Loucy (cell line): ENCODE data around the gene SEZ6.

ENCODE experiments used
- H2AFZ ChIP-seq: fragments of 200-600 bp; sonication (generic); 2 replicates; pipeline ENCODE4 v1.6.0; 2016; ENCODE audit warnings: antibody characterized with exemption, mild to moderate bottlenecking, low read length, moderate library complexity
- H3F3A ChIP-seq: fragments of 200-600 bp; 2 replicates; pipeline ENCODE4 v1.6.0; 2016; ENCODE audit warnings: antibody characterized with exemption, low read depth, mild to moderate bottlenecking
- H3K27me3 ChIP-seq: fragments of 200-600 bp; sonication (generic); 2 replicates; pipeline ENCODE4 v1.6.1; 2014; ENCODE audit warnings: low read length, mild to moderate bottlenecking; ENCODE audit not compliant: insufficient read depth, poor library complexity, severe bottlenecking
- H3K36me3 ChIP-seq: fragments of 200-600 bp; sonication (generic); 2 replicates; pipeline ENCODE4 v1.6.1; 2016; ENCODE audit warnings: low read length; ENCODE audit not compliant: insufficient read depth
- H3K4me1 ChIP-seq: fragments of 200-600 bp; sonication (generic); 2 replicates; pipeline ENCODE4 v1.5.1; 2014; ENCODE audit warnings: low read length, mild to moderate bottlenecking; ENCODE audit not compliant: insufficient read depth, poor library complexity, severe bottlenecking
- H3K4me2 ChIP-seq: fragments of 200-600 bp; sonication (generic); 2 replicates; pipeline ENCODE4 v1.6.0; 2014; ENCODE audit warnings: antibody characterized with exemption, low read length, low read depth, mild to moderate bottlenecking; ENCODE audit not compliant: poor library complexity, severe bottlenecking
- H3K4me3 ChIP-seq: fragments of 200-600 bp; sonication (generic); 2 replicates; pipeline ENCODE4 v1.5.1; 2014; ENCODE audit warnings: low read length, mild to moderate bottlenecking, mixed read lengths; ENCODE audit not compliant: poor library complexity, severe bottlenecking
- H3K79me2 ChIP-seq: fragments of 200-600 bp; sonication (generic); 2 replicates; pipeline ENCODE4 v1.6.1; 2014; ENCODE audit warnings: low read length; ENCODE audit not compliant: insufficient read depth
- H3K9ac ChIP-seq: fragments of 200-600 bp; sonication (generic); 2 replicates; pipeline ENCODE4 v1.6.0; 2014; ENCODE audit warnings: mild to moderate bottlenecking, low read depth, low read length, moderate library complexity; ENCODE audit not compliant: poor library complexity, severe bottlenecking
- H3K9me2 ChIP-seq: fragments of 200-600 bp; sonication (generic); replicated peaks from 2 replicates; pipeline ENCODE4 v1.6.1; 2016; ENCODE audit warnings: low read depth, low read length, mixed read lengths
- H3K9me3 ChIP-seq: fragments of 200-600 bp; sonication (generic); 2 replicates; pipeline ENCODE4 v1.6.1; 2014; ENCODE audit warnings: mild to moderate bottlenecking, antibody characterized with exemption, low read length, low read depth; ENCODE audit not compliant: insufficient read depth
- H4K20me1 ChIP-seq: fragments of 200-600 bp; sonication (generic); 2 replicates; pipeline ENCODE4 v1.6.0; 2014; ENCODE audit warnings: antibody characterized with exemption, low read length, mild to moderate bottlenecking; ENCODE audit not compliant: insufficient read depth, poor library complexity, severe bottlenecking
- EZH2phosphoT487 ChIP-seq: fragments of 200-600 bp; IDR thresholded peaks from 2 replicates; pipeline ENCODE4 v1.6.1; 2018; ENCODE audit warnings: antibody characterized with exemption, mild to moderate bottlenecking, moderate library complexity, borderline replicate concordance
- TF ChIP-seq, protein P1 (sequence below): fragments of 200-600 bp; sonication (generic); conservative IDR thresholded peaks from 2 replicates; pipeline ENCODE4 v1.5.1; 2014; ENCODE audit warnings: mild to moderate bottlenecking, antibody characterized with exemption, low read length

The SEZ6 gene

DNA sequence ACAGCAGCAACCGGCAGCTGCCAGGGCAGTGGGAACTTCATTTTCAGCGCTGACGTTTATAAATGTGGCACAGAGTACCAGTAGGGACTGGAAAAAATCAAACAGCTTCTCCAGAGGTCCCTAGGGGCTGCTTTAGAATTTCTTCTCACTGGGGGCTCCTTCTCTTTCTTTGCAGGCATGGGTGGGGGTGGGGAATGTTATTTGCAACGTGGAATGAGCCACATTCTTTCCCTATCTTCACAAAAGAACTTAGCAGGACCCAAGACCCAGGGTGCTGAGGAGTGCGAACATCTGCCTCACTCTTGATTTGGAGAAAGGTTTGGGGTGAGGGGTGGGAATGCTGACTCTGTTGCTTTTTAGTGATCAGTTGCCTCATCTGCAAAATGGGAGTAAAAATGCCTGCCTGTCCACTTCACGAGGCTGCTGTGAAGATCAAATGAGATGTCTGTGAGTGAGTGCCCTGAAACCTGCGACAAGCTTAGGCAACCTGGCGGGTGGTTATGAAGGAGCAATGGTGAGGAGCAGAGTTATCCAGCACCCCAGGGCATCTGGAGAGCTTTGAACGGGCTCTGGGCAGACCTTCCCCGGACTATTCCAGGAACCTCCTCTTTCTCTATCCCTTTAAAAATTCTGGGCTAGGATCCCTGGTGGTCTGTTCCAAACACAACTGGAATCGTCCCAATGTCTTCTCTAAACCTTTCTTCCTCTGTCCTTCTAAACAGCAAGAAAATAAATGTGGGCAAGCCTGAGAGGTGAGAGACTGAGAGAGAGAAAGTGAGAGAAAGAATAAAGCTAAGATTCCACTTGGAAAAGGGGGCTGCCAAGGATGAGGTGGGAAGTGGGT, 26.4 kb upstream of the SEZ6 start:
- TF ChIP-seq, protein P1, sequence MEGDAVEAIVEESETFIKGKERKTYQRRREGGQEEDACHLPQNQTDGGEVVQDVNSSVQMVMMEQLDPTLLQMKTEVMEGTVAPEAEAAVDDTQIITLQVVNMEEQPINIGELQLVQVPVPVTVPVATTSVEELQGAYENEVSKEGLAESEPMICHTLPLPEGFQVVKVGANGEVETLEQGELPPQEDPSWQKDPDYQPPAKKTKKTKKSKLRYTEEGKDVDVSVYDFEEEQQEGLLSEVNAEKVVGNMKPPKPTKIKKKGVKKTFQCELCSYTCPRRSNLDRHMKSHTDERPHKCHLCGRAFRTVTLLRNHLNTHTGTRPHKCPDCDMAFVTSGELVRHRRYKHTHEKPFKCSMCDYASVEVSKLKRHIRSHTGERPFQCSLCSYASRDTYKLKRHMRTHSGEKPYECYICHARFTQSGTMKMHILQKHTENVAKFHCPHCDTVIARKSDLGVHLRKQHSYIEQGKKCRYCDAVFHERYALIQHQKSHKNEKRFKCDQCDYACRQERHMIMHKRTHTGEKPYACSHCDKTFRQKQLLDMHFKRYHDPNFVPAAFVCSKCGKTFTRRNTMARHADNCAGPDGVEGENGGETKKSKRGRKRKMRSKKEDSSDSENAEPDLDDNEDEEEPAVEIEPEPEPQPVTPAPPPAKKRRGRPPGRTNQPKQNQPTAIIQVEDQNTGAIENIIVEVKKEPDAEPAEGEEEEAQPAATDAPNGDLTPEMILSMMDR = no peak
- no peak for TF ChIP-seq EZH2phosphoT487
- no peaks in the 10 kb centered on the region for H3K9me3 ChIP-seq
- no peaks in the 10 kb centered on the region for H3F3A ChIP-seq
- no peak overlapping the region for H3K4me3 ChIP-seq
- H3K4me1 ChIP-seq = no peaks in the 10 kb centered on the region
- H2AFZ ChIP-seq = no peak overlapping the region
- no peak overlapping the region for H3K9ac ChIP-seq
- H4K20me1 ChIP-seq = no peaks in the 10 kb centered on the region
- no peaks in the 10 kb centered on the region for H3K9me2 ChIP-seq
- H3K27me3 ChIP-seq = no peaks in the 10 kb centered on the region
- H3K36me3 ChIP-seq = no peaks in the 10 kb centered on the region
- no peaks in the 10 kb centered on the region for H3K79me2 ChIP-seq
- H3K4me2 ChIP-seq = no peak overlapping the region

DNA sequence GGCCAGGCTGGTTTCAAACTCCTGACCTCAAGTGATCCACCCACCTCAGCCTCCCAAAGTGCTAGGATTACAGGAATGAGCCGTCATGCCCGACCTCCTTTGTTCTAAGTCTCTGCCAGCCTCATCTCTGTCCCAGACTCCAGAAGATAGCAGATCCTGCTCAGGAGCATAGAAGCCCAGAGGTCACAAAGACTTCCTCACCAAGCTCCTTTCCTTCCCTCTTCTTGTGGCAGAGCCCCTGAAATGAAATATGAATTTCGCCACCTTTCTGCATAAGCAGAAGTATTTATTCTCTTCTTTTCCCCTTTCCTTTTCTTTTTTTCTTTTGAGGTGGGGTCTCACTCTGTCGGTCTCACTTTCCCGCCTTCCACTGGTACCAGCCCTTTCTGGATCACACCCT, 25.7 kb upstream of the SEZ6 start:
- Histone ChIP-seq H3K9me3 (no peaks in the 10 kb centered on the region), H3K9ac (no peak overlapping the region), H3F3A (no peaks in the 10 kb centered on the region), H3K4me3 (no peak overlapping the region), H4K20me1 (no peaks in the 10 kb centered on the region), H3K9me2 (no peaks in the 10 kb centered on the region), H2AFZ (no peak overlapping the region), H3K79me2 (no peaks in the 10 kb centered on the region), H3K36me3 (no peaks in the 10 kb centered on the region), H3K27me3 (no peaks in the 10 kb centered on the region), H3K4me1 (no peaks in the 10 kb centered on the region), H3K4me2 (no peak overlapping the region)
- TF ChIP-seq, protein P1 = no peak
- no peak for TF ChIP-seq EZH2phosphoT487

GRCh38 chr17:29024316-29024952, 18.6 kb upstream of the SEZ6 start:
- no peak overlapping the region for H3K9ac ChIP-seq
- peaks cover 3% of the 10 kb centered on the region for H3K4me1 ChIP-seq
- H3K4me3 ChIP-seq = no peak overlapping the region
- no peaks in the 10 kb centered on the region for H3K27me3 ChIP-seq
- no peaks in the 10 kb centered on the region for H3K9me2 ChIP-seq
- H3K36me3 ChIP-seq = no peaks in the 10 kb centered on the region
- no peak overlapping the region for H2AFZ ChIP-seq
- H4K20me1 ChIP-seq = no peaks in the 10 kb centered on the region
- no peak for TF ChIP-seq EZH2phosphoT487
- TF ChIP-seq, protein P1 = no peak
- H3K4me2 ChIP-seq = no peak overlapping the region
- H3F3A ChIP-seq = no peaks in the 10 kb centered on the region
- no peaks in the 10 kb centered on the region for H3K9me3 ChIP-seq
- no peaks in the 10 kb centered on the region for H3K79me2 ChIP-seq
